ENCODE data around the gene IGF2BP2. TPM values are rescaled to one million over a fixed set of nuclear protein-coding genes. Genes with fewer than 3 reads are reported as not detected.

The IGF2BP2 gene
- total RNA-seq, 1 donor from 2014 or later = 187 TPM

- TF ChIP-seq CTCF (IDR thresholded peaks at IDR 0.05; ENCODE audit: unreplicated experiment) = no peak
- Mint-ChIP-seq H3K36me3 (ENCODE audit: insufficient read depth) (no peaks in the 10 kb centered on the region), H3K4me1 (ENCODE audit: low read depth) (no peaks in the 10 kb centered on the region), H3K27me3 (peaks cover 10% of the 10 kb centered on the region), H3K27ac (no peak overlapping the region), H3K4me3 (ENCODE audit: low read depth) (no peak overlapping the region), H3K9me3 (ENCODE audit: low read depth) (no peaks in the 10 kb centered on the region)
- DNase-seq (ENCODE audit: low spot score, unreplicated experiment) = no peak
These were observed 22.7 kb upstream of the IGF2BP2 start for GRCh38 chr3:185847506-185847905.

DNA sequence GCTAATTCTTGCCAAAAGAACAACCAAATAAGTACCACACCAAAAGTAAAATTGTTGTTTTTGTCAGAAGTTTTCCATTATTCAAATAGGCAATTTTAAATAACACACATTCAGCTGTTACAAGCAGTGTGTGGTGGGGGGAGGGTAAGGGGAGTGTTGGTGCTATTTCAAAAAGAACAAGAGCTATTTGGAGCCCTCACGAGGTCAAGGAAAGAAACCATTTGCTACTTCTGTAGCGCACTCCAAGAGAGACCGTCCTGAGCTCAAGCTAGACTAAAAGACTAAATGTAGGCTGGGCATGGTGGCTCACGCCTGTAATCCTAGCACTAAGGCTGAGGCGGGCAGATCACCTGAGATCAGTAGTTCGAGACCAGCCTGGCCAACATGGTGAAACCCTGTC is 21.2 kb upstream of the IGF2BP2 start:
- Mint-ChIP-seq H3K4me3 (ENCODE audit: low read depth) (no peak overlapping the region), H3K27me3 (peaks cover 10% of the 10 kb centered on the region), H3K27ac (no peak overlapping the region), H3K4me1 (ENCODE audit: low read depth) (peaks cover 2% of the 10 kb centered on the region), H3K36me3 (ENCODE audit: insufficient read depth) (no peaks in the 10 kb centered on the region), H3K9me3 (ENCODE audit: low read depth) (no peaks in the 10 kb centered on the region)
- TF ChIP-seq CTCF (IDR thresholded peaks at IDR 0.05; ENCODE audit: unreplicated experiment) = no peak
- no peak for DNase-seq (ENCODE audit: low spot score, unreplicated experiment)

DNA sequence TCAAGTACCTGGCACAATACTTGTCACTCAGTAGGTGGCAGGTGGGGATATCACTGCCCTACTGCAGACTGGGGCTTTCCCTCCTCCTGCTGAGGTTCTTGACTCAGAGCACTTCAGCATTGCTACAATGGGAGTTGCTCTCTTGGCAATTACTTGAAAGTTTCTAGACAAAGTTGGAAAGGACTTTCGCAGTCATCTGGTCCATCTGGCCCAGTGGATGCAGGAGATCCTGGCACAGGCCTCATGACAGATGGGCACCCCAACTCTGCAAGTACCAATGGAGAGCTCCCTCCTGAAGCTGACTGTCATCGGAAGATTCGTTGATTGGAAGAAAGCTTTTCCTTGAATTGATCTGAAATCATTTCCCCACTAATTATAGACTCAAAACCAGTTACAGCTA is 19.2 kb upstream of the IGF2BP2 start:
- no peak for DNase-seq (ENCODE audit: low spot score, unreplicated experiment)
- Mint-ChIP-seq H3K9me3 (ENCODE audit: low read depth) (no peaks in the 10 kb centered on the region), H3K27me3 (peaks cover 10% of the 10 kb centered on the region), H3K4me1 (ENCODE audit: low read depth) (peaks cover 5% of the 10 kb centered on the region), H3K27ac (no peak overlapping the region), H3K4me3 (ENCODE audit: low read depth) (no peak overlapping the region), H3K36me3 (ENCODE audit: insufficient read depth) (no peaks in the 10 kb centered on the region)
- no peak for TF ChIP-seq CTCF (IDR thresholded peaks at IDR 0.05; ENCODE audit: unreplicated experiment)

GRCh38 chr3:185843635-185844034 is 18.8 kb upstream of the IGF2BP2 start:
- H3K27ac Mint-ChIP-seq = no peak overlapping the region
- H3K4me1 Mint-ChIP-seq (ENCODE audit: low read depth) = peaks cover 5% of the 10 kb centered on the region
- H3K9me3 Mint-ChIP-seq (ENCODE audit: low read depth) = no peaks in the 10 kb centered on the region
- no peaks in the 10 kb centered on the region for H3K36me3 Mint-ChIP-seq (ENCODE audit: insufficient read depth)
- TF ChIP-seq CTCF (IDR thresholded peaks at IDR 0.05; ENCODE audit: unreplicated experiment) = no peak
- peaks cover 10% of the 10 kb centered on the region for H3K27me3 Mint-ChIP-seq
- DNase-seq (ENCODE audit: low spot score, unreplicated experiment) = no peak
- no peak overlapping the region for H3K4me3 Mint-ChIP-seq (ENCODE audit: low read depth)

GRCh38 chr3:185843126-185843525 is 18.3 kb upstream of the IGF2BP2 start:
- Mint-ChIP-seq H3K27me3 (peaks cover 10% of the 10 kb centered on the region), H3K9me3 (ENCODE audit: low read depth) (no peaks in the 10 kb centered on the region), H3K36me3 (ENCODE audit: insufficient read depth) (no peaks in the 10 kb centered on the region), H3K4me1 (ENCODE audit: low read depth) (peaks cover 5% of the 10 kb centered on the region), H3K4me3 (ENCODE audit: low read depth) (no peak overlapping the region), H3K27ac (no peak overlapping the region)
- DNase-seq (ENCODE audit: low spot score, unreplicated experiment) = no peak
- TF ChIP-seq CTCF (IDR thresholded peaks at IDR 0.05; ENCODE audit: unreplicated experiment) = no peak
